Vagina (tissue), 2 donors: Measurements from ENCODE around the gene MTCH1. TPM values are rescaled to one million over a fixed set of nuclear protein-coding genes. Genes with fewer than 3 reads are reported as not detected.

Source experiments
- DNase-seq, 2 donors: peaks; one replicate each; pipeline ENCODE4 v3.0.0-alpha.2; 2017; ENCODE audit errors: extremely low spot score in 2 of 2
- H3K27ac ChIP-seq: fragments of 200-600 bp; sonication (generic); one replicate; pipeline ENCODE4 v1.5.1; 2019
- H3K27me3 ChIP-seq: fragments of 200-600 bp; sonication (generic); one replicate; pipeline ENCODE4 v1.5.1; 2019
- H3K36me3 ChIP-seq, 2 donors: fragments of 200-600 bp; sonication (generic); one replicate each; pipeline ENCODE4 v1.5.1; 2017 to 2019
- H3K4me1 ChIP-seq: fragments of 200-600 bp; sonication (generic); one replicate; pipeline ENCODE4 v1.5.1; 2019
- H3K4me3 ChIP-seq, 2 donors: fragments of 200-600 bp; sonication (generic); 1 replicate in 1 of 2; 2 replicates in 1 of 2; pipeline ENCODE4 v1.5.1; 2016 to 2019
- H3K9me3 ChIP-seq: fragments of 200-600 bp; sonication (generic); one replicate; pipeline ENCODE4 v1.5.1; 2019
- POLR2A ChIP-seq, 2 donors: fragments of 450-650 bp; IDR thresholded peaks; one replicate each; pipeline ENCODE4 v1.6.1; 2017; ENCODE audit warnings: antibody characterized with exemption in 2 of 2, mild to moderate bottlenecking in 2 of 2, moderate library complexity in 2 of 2
- POLR2AphosphoS5 ChIP-seq, 2 donors: sonication (generic); formaldehyde crosslinking; IDR thresholded peaks; one replicate each; pipeline ENCODE4 v1.9.0; 2017; ENCODE audit warnings: antibody characterized with exemption in 2 of 2, mild to moderate bottlenecking in 2 of 2, low read depth in 1 of 2; ENCODE audit not compliant: insufficient read depth in 1 of 2
- intact Hi-C: fragments of 100-400 bp; cut with DNase I; formaldehyde crosslinking; loops from one replicate; pipeline ENCODE4 v1.15.1; 2023
- total RNA-seq: library from RNA; depleted of rRNA; stranded (reverse); fragments of >200 nt; gene quantifications from one replicate; pipeline ENCODE4 v1.2.3, GENCODE V29; 2016
- TF ChIP-seq, protein P1 (sequence below), 3 experiments: fragments of 450-650 bp in 2 of 3; fragments of 200-600 bp in 1 of 3; sonication (generic) in 1 of 3; IDR thresholded peaks; one replicate each; pipeline ENCODE4 v1.5.1; 2017 to 2019; ENCODE audit warnings: antibody characterized with exemption in 3 of 3, mild to moderate bottlenecking in 2 of 3, moderate library complexity in 2 of 3

The MTCH1 gene
- total RNA-seq, 1 donor from 2014 or later = 233 TPM

DNA sequence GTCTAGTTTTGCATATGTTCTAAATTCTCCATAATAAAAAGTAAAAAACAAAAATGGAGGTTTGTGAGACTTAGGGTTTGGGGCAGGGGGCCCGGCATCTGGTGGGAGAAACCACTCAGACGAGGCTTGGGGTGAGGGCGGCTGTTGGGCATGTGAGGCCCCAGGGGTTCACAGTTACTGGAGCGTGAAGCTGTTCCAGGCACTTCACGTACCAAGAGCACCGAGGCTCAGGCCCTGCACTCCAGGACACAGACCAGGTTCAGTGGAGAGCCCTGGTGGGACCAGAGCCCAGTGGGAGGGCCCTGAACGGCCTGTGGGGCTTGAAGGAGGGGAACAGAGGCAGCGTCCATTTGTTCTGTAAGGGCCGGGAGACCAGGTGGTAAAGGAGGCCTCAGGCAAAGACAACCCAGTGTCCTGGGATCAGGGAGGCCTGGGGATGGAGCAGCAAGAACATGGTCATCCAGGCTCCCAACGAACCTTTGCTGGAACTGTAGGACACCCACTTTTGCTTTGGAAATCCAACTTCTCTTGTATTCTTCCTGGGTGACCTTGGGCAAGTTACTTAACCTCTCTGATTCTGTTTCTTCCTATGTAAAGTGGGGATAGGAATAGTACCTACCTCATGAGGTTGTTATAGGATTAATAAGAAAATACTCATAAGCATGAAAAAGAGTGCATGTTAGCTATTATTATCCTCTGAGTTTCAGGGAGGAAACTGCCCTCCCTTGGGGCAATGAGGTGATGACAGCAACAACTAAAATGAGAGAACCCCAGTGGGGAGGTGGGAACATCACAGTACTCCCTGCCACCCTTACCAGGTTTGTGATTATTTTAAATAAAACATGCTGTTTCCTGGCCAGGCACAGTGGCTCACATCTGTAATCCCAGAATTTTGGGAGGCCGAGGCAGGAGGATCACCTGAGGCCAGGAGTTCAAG lies 18.3 kb upstream of the MTCH1 start:
- Histone ChIP-seq H3K27ac (no peak overlapping the region), H3K9me3 (no peaks in the 10 kb centered on the region), H3K4me1 (peaks cover 10% of the 10 kb centered on the region), H3K4me3 (no peak overlapping the region), H3K27me3 (no peaks in the 10 kb centered on the region), H3K36me3 (no peaks in the 10 kb centered on the region)
- intact Hi-C loops = no loop called here
- DNase-seq = no peak
- TF ChIP-seq, protein P1, sequence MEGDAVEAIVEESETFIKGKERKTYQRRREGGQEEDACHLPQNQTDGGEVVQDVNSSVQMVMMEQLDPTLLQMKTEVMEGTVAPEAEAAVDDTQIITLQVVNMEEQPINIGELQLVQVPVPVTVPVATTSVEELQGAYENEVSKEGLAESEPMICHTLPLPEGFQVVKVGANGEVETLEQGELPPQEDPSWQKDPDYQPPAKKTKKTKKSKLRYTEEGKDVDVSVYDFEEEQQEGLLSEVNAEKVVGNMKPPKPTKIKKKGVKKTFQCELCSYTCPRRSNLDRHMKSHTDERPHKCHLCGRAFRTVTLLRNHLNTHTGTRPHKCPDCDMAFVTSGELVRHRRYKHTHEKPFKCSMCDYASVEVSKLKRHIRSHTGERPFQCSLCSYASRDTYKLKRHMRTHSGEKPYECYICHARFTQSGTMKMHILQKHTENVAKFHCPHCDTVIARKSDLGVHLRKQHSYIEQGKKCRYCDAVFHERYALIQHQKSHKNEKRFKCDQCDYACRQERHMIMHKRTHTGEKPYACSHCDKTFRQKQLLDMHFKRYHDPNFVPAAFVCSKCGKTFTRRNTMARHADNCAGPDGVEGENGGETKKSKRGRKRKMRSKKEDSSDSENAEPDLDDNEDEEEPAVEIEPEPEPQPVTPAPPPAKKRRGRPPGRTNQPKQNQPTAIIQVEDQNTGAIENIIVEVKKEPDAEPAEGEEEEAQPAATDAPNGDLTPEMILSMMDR (IDR thresholded peaks at IDR 0.05) = no peak
- TF ChIP-seq POLR2A (IDR thresholded peaks at IDR 0.05) (no peak), POLR2AphosphoS5 (IDR thresholded peaks at IDR 0.05; ENCODE audit: insufficient read depth in 1 of 2, low read depth in 1 of 2) (no peak)

DNA sequence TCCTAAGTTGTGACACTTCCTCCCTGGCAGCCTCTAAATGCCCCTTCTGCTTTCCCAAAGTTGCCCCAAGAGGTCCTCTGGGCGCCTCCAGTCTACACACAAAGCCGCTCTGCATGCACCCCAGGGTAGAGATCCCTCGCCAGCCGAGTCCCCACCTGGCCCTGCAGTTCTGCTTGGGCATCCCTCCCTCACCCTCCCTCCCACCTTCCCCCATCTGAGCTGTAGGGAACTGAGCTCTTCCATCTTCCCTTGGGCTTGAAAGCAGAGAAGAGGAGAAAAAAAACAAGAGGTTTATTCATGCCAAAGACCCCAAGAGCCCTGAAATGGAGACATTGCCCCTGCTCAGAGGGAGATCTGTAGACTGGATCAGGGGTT lies 13.7 kb upstream of the MTCH1 start:
- Histone ChIP-seq H3K27me3 (no peaks in the 10 kb centered on the region), H3K27ac (no peak overlapping the region), H3K4me1 (no peaks in the 10 kb centered on the region), H3K4me3 (no peak overlapping the region), H3K9me3 (no peaks in the 10 kb centered on the region), H3K36me3 (no peaks in the 10 kb centered on the region)
- TF ChIP-seq POLR2A (IDR thresholded peaks at IDR 0.05) = no peak
- TF ChIP-seq, protein P1 (IDR thresholded peaks at IDR 0.05) = no peak
- TF ChIP-seq POLR2AphosphoS5 (IDR thresholded peaks at IDR 0.05; ENCODE audit: insufficient read depth in 1 of 2, low read depth in 1 of 2) = no peak
- intact Hi-C loops = no loop called here
- DNase-seq = no peak

DNA sequence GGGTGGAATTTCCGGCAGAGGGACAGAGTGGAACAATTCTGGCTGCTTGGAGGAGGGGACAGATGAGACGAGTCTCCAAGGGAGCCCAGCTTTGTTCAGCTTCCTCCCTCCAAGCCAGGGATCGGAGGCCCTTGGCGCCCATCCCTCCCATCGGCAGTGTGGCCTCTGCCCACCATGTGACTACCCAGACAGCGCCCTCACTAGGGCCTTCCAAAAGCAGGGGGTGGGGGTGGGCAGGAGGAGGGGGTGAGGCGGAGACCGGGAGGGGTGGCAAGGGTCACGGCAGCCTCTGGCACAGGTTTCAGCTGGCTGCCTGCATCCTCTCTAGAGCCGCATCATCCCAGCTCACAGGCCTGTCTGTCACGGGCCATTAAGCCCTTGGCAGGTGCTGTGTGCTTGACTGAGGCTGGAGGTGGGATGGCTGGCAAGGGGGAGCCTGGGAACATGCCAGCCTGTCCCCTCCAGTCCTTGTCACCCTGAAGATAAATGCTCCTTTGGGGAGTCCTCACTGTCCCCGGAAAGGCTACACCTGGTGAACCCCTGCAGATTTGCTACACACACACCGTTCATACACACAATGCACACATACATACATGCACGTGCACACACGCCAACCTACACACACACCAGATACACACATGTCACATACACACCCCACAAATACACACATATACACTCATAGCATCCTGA lies 13.2 kb upstream of the MTCH1 start:
- Histone ChIP-seq H3K4me1 (no peaks in the 10 kb centered on the region), H3K27me3 (no peaks in the 10 kb centered on the region), H3K4me3 (no peak overlapping the region), H3K27ac (no peak overlapping the region), H3K36me3 (no peaks in the 10 kb centered on the region), H3K9me3 (no peaks in the 10 kb centered on the region)
- DNase-seq = no peak
- no peak for TF ChIP-seq POLR2A (IDR thresholded peaks at IDR 0.05)
- no peak for TF ChIP-seq POLR2AphosphoS5 (IDR thresholded peaks at IDR 0.05; ENCODE audit: insufficient read depth in 1 of 2, low read depth in 1 of 2)
- TF ChIP-seq, protein P1 (IDR thresholded peaks at IDR 0.05) = no peak
- intact Hi-C loops = no loop called here

DNA sequence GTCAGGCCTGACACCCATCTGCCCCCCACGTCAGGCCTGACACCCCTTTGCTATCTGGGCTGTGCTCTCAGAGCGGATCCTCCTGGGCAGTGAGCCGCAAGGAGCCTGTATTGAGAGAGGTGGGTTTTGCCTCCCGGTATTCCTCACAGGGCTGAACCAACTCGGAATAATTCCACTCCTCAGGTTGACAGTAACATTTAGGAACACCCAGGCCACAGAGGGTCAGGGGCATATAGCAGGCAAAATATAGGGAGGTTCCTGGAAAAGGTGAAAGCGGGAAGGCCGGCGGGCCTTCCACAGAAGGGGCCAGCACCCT lies 12.7 kb upstream of the MTCH1 start:
- DNase-seq = no peak
- no peaks in the 10 kb centered on the region for H3K9me3 ChIP-seq
- no peak overlapping the region for H3K27ac ChIP-seq
- no peak overlapping the region for H3K4me3 ChIP-seq
- H3K36me3 ChIP-seq = no peaks in the 10 kb centered on the region
- intact Hi-C loops = no loop called here
- no peaks in the 10 kb centered on the region for H3K4me1 ChIP-seq
- H3K27me3 ChIP-seq = no peaks in the 10 kb centered on the region
- TF ChIP-seq, protein P1 (IDR thresholded peaks at IDR 0.05) = no peak
- no peak for TF ChIP-seq POLR2AphosphoS5 (IDR thresholded peaks at IDR 0.05; ENCODE audit: insufficient read depth in 1 of 2, low read depth in 1 of 2)
- no peak for TF ChIP-seq POLR2A (IDR thresholded peaks at IDR 0.05)
